PC-9 (cell line): ENCODE results near the gene C11orf65.

Experiments used
- CTCF ChIP-seq: fragments of 200-600 bp; sonication (generic); conservative IDR thresholded peaks from 2 replicates; pipeline ENCODE4 v1.6.1; 2017; ENCODE audit warnings: mixed run types, antibody characterized with exemption, mild to moderate bottlenecking, moderate library complexity
- EZH2 ChIP-seq: fragments of 200-600 bp; sonication (generic); IDR thresholded peaks from 2 replicates; pipeline ENCODE4 v1.8.0; 2017; ENCODE audit warnings: antibody characterized with exemption, low read depth

- TF ChIP-seq CTCF: no peak
- TF ChIP-seq EZH2: no peak
Observed at GRCh38 chr11:108343714-108344113, 123.6 kb downstream of the C11orf65 start.
